GM12891 (cell line): ENCODE measurements around the gene LYPD1.

ENCODE experiments used
- POLR2A ChIP-seq: IDR thresholded peaks from 2 replicates; pipeline ENCODE4 v1.6.1; 2011; ENCODE audit warnings: low read depth, low read length, control low read depth
- POLR2AphosphoS5 ChIP-seq: IDR thresholded peaks from 2 replicates; pipeline ENCODE4 v1.6.1; 2011; ENCODE audit warnings: low read depth, low read length, control low read depth

DNA sequence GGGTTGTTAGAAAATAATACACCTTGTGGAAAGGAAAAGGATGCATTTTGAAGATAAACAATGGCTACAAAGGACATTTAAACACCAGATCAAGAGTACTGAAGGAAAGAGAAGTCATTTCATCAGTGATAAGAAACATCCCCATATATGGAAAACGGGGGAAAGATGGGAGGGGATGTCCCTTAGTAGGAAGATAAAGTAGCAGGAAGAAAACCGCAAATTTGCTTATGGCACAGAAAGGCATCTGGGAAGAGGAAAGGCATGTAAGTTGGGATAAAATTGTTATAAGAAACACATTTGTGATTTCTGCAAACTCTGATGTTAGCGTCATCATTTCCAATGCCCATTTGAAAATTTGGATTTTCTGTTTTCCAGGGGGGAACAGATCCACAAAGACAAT is 10.5 kb upstream of the LYPD1 start:
- TF ChIP-seq POLR2AphosphoS5 (no peak), POLR2A (no peak)
